Smooth muscle cell of the coronary artery (primary cell): ENCODE results near the gene DPYSL3. TPM values are rescaled to one million over a fixed set of nuclear protein-coding genes. Genes with fewer than 3 reads are reported as not detected.

Experiments used
- total RNA-seq: library from RNA; depleted of rRNA; stranded (reverse); fragments of >200 nt; gene quantifications from 2 replicates; pipeline ENCODE4 v1.2.3, GENCODE V29; 2014; ENCODE audit warnings: low replicate concordance

Gene DPYSL3
- 68.8 and 566 TPM in 2 replicates for total RNA-seq

GRCh38 chr5:147509710-147510651, at the start of gene DPYSL3:
Gene DPYSL3 (minus strand): TSS chr5:147510068. CDS start chr5:147509858, 210 bp downstream.

